ENCODE results near the gene ATP2A3.

DNA sequence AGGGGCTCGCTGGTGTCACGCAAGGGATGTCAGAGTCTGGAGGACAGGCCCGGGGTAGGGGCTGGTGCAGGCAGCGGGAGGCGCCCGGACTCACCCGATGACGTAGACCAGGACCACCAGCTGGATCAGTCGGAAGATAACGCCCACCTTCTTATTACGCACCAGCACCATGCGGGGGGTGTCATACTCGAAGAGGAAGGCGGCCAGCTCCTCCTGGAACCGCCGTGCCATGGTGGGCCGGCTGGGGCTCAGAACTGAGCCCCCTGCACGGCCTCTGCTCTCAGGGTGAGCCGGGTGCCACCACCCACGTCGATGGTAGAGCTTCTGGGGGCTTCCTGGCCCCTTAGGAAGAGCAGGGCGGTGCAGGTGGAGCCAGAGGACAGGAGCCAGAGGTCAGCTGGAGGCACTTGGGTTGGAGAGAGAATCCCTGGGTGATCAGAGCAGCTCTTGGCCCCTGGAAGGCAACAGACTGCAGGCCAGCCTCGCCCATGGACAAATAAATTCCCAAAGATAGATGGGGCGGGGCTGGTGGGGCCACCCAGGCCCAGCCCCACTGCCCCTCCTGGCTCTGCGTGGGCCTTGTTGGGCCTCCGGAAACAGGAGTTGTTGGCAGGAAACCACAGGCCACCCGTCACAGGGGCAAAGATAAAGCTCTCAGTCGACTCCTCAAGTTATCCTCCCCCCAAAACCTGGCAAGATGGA, 48.1 kb downstream of the ATP2A3 start, which contains the start of gene P2RX1:
- TF ChIP-seq, protein P1, sequence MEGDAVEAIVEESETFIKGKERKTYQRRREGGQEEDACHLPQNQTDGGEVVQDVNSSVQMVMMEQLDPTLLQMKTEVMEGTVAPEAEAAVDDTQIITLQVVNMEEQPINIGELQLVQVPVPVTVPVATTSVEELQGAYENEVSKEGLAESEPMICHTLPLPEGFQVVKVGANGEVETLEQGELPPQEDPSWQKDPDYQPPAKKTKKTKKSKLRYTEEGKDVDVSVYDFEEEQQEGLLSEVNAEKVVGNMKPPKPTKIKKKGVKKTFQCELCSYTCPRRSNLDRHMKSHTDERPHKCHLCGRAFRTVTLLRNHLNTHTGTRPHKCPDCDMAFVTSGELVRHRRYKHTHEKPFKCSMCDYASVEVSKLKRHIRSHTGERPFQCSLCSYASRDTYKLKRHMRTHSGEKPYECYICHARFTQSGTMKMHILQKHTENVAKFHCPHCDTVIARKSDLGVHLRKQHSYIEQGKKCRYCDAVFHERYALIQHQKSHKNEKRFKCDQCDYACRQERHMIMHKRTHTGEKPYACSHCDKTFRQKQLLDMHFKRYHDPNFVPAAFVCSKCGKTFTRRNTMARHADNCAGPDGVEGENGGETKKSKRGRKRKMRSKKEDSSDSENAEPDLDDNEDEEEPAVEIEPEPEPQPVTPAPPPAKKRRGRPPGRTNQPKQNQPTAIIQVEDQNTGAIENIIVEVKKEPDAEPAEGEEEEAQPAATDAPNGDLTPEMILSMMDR (IDR thresholded peaks at IDR 0.05; ENCODE audit: low read length): no peak
- no peak for TF ChIP-seq EZH2 (IDR thresholded peaks at IDR 0.05; ENCODE audit: borderline replicate concordance, low read length)

Measured in OCI-LY1 (cell line).